Ishikawa (cell line): Measurements from ENCODE around the gene CFP.

ENCODE experiments used
- CEBPB ChIP-seq: IDR thresholded peaks from 2 replicates; pipeline ENCODE4 v1.6.1; 2012
- EGR1 ChIP-seq: IDR thresholded peaks from 2 replicates; pipeline ENCODE4 v1.6.1; 2012
- EP300 ChIP-seq: IDR thresholded peaks from 2 replicates; pipeline ENCODE4 v1.6.1; 2012; ENCODE audit warnings: borderline replicate concordance
- FOXM1 ChIP-seq: IDR thresholded peaks from 2 replicates; pipeline ENCODE4 v1.6.1; 2012; ENCODE audit warnings: low read depth, borderline replicate concordance
- MAX ChIP-seq: IDR thresholded peaks from 2 replicates; pipeline ENCODE4 v1.6.1; 2012
- NFIC ChIP-seq: IDR thresholded peaks from 2 replicates; pipeline ENCODE4 v1.6.1; 2012
- RAD21 ChIP-seq: IDR thresholded peaks from 2 replicates; pipeline ENCODE4 v1.6.1; 2012; ENCODE audit warnings: low read depth
- TAF1 ChIP-seq: IDR thresholded peaks from 2 replicates; pipeline ENCODE4 v1.6.1; 2012; ENCODE audit warnings: low read depth, mild to moderate bottlenecking
- TCF12 ChIP-seq: IDR thresholded peaks from 2 replicates; pipeline ENCODE4 v1.6.1; 2012; ENCODE audit warnings: low read depth
- TEAD4 ChIP-seq: IDR thresholded peaks from 2 replicates; pipeline ENCODE4 v1.6.1; 2012
- USF1 ChIP-seq: IDR thresholded peaks from 2 replicates; pipeline ENCODE4 v1.6.1; 2012
- YY1 ChIP-seq: IDR thresholded peaks from 2 replicates; pipeline ENCODE4 v1.6.1; 2012; ENCODE audit warnings: low read depth
- ZBTB7A ChIP-seq: IDR thresholded peaks from 2 replicates; pipeline ENCODE4 v1.6.1; 2012; ENCODE audit warnings: low read depth
- TF ChIP-seq, protein P1 (sequence below): IDR thresholded peaks from 2 replicates; pipeline ENCODE4 v1.6.1; 2012; ENCODE audit warnings: low read depth, mild to moderate bottlenecking

DNA sequence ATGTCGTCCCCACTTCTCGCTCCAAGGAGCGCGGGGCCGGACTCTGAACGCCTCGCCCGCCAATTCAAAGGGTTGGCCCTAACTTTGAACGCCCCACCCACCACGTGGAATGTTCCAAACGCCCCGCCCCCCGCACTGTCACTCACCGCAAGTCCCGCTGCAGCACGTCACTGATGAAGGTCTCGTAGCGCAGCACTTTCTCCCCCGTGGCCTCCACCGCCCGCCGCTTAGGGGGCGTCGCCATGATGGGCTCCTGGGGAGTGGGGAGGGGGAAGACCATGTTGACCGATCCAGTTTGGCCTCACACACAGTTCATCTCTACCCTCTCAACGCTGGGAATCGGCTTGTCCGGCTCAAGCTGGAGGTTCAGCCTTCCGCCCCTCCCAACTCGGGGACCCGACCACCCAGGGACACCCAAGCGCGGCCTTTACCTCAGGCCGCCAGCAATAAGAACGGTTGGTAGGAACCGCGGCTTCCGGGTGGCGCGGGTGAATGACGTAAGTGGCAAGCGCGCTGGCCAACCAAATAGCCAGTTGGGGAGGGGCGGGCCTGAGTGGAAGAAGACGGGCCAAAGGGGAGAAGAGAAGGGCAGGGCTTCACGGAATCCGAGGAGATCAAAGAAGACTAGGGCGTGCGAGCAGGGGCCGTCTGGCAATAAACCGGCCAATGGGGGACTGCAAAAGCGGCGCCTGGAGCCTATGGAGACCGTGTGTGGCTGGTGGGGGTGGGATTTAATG is 29.1 kb upstream of the CFP start, which contains the start of gene UXT:
- TF ChIP-seq CEBPB, result no peak
- 0 out of 2 replicates have a peak, but pooled peaks have one; percentile 35 for TF ChIP-seq ZBTB7A
- TF ChIP-seq FOXM1, result no peak
- no peak for TF ChIP-seq TEAD4
- TF ChIP-seq TAF1, result no peak
- TF ChIP-seq RAD21, result no peak
- TF ChIP-seq EP300, result no peak
- TF ChIP-seq EGR1, result no peak
- TF ChIP-seq TCF12, result no peak
- TF ChIP-seq MAX, result peak; percentile 56
- TF ChIP-seq, protein P1, sequence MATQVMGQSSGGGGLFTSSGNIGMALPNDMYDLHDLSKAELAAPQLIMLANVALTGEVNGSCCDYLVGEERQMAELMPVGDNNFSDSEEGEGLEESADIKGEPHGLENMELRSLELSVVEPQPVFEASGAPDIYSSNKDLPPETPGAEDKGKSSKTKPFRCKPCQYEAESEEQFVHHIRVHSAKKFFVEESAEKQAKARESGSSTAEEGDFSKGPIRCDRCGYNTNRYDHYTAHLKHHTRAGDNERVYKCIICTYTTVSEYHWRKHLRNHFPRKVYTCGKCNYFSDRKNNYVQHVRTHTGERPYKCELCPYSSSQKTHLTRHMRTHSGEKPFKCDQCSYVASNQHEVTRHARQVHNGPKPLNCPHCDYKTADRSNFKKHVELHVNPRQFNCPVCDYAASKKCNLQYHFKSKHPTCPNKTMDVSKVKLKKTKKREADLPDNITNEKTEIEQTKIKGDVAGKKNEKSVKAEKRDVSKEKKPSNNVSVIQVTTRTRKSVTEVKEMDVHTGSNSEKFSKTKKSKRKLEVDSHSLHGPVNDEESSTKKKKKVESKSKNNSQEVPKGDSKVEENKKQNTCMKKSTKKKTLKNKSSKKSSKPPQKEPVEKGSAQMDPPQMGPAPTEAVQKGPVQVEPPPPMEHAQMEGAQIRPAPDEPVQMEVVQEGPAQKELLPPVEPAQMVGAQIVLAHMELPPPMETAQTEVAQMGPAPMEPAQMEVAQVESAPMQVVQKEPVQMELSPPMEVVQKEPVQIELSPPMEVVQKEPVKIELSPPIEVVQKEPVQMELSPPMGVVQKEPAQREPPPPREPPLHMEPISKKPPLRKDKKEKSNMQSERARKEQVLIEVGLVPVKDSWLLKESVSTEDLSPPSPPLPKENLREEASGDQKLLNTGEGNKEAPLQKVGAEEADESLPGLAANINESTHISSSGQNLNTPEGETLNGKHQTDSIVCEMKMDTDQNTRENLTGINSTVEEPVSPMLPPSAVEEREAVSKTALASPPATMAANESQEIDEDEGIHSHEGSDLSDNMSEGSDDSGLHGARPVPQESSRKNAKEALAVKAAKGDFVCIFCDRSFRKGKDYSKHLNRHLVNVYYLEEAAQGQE, result no peak
- TF ChIP-seq NFIC, result no peak
- peak; percentile 78 for TF ChIP-seq YY1
- TF ChIP-seq USF1, result peak; percentile 34; the same call in 1 of the 2 replicates
